HG02610 (cell line): ENCODE data around the gene MORN5.

ENCODE experiments used
- ATAC-seq: cut with Tn5 transposase; IDR thresholded peaks from one replicate; pipeline ENCODE4 v1.9.1; 2021; ENCODE audit warnings: mild to moderate bottlenecking, moderate library complexity; ENCODE audit not compliant: unreplicated experiment

MORN5 gene

GRCh38 chr9:122190597-122191381, 31.1 kb downstream of the MORN5 start:
- no peak for ATAC-seq

DNA sequence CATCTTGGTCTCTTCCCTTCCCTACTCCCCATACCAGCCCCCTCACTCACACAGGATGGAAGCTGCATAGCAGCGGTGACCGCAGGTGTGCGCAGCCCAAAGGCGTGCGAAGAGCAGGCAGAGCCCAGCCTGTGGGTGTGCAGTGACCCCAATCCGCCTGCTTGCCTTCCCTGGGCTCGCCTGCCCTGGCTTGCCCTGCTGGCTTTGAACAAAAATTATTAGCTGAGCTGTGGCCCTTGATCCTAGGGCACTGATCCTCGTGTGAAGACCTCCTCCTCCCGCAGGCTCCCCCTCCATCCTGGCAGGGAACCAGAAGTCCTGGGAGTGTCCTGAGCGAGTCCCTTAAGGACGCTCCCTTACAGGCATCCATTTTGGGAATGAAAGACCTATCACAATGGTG, 31.9 kb downstream of the MORN5 start:
- no peak for ATAC-seq

- no peak for ATAC-seq
These were observed 32.7 kb downstream of the MORN5 start for GRCh38 chr9:122192261-122192875.

- ATAC-seq = no peak
These were observed 33.3 kb downstream of the MORN5 start for GRCh38 chr9:122192914-122193525.

GRCh38 chr9:122193651-122194050, 33.9 kb downstream of the MORN5 start:
- ATAC-seq = no peak

DNA sequence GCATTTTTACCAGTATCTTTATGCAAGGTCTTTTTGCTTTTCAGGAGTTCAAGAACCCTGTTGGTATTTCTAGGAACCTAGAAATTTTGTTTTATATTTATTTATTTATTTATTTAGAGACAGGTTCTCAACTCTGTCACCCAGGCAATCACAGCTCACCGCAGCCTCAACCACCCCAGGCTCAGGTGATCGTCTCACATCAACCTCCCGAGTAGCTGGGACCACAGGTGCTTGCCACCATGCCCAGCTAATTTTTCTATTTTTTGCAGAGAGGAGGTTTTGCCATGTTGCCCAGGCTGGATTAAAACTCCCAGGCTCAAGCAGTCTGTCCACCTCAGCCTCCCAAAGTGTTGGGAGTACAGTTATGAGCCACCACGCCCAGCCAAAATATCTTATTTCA, 36.2 kb downstream of the MORN5 start:
- ATAC-seq = no peak

DNA sequence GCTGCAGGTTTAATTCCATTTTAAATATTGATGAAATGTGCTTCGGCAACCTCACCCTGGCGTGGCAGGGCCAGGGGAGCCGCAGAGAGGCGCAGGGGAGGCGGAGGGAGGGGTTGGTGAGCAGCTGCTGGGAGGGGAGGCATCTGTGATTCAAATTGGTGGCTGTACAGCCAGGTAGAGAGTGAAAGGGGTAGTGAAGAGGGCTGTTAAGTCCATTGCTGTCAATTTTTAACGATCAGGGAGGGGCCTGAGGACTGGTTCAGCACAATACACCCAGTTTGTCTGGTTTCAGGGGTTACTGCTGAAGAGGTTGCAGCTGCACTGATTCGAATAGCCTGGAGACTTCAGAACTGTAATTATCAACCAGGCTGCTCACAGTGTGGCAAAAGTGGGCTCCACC, 37.7 kb downstream of the MORN5 start:
- ATAC-seq = no peak

DNA sequence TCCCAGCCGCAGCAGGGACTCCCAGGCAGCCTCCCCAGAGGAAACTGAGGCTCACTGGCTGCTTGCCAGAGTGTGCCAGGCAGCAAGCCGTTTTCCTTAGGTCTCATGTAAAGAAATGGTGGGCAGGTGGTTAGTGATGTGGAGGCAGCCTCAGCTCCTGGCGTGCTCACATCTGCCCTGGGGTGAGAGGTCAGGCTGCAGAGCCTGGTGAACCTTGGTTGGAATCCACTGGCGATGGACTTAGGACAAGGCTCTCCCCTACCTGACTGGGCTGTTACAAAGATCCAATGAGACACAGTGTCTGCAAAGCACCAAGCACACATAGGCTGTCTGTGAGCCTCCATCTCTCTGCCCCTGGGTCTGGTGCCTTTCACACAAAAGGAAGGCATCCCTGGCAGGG, 38.2 kb downstream of the MORN5 start:
- ATAC-seq = no peak

DNA sequence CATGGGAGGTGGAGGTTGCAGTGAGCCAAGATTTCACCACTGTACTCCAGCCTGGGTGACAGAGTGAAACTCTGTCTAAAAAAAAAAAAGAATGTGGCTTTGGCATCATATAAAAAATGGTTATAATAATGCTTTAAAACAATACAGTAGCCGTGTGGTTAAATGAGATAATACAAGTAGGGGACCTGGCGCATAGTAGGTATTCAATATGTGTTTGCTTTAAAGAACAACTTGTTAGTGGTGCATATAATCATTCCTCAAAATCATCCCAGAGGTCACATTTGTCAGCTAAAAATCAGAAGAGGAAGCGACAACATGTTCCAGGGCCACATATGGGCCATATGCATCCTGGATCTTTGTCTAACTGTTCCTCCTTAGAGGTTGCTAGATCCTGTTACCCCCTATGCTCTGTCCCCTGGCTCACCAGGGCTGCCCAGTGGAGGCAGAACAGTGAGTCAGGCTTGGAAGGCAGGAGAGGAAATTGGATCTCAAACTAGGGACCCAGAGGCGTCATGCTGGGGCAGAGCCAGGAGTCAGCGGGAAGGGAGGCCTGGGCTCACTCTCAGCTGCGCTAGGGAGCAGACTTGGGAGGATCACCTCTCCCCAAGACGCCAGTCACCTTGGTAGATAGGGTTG, 41.4 kb downstream of the MORN5 start:
- no peak for ATAC-seq

- ATAC-seq = no peak
These were observed 41.9 kb downstream of the MORN5 start for GRCh38 chr9:122201641-122202040.

GRCh38 chr9:122202111-122202510, 42.4 kb downstream of the MORN5 start:
- no peak for ATAC-seq

- no peak for ATAC-seq
These were observed 44.3 kb downstream of the MORN5 start for GRCh38 chr9:122204055-122204454.

GRCh38 chr9:122204491-122204890, 44.8 kb downstream of the MORN5 start:
- no peak for ATAC-seq

GRCh38 chr9:122205176-122205575, 45.5 kb downstream of the MORN5 start:
- ATAC-seq = no peak

- ATAC-seq = no peak
These were observed 46.7 kb downstream of the MORN5 start for GRCh38 chr9:122206118-122207046.

DNA sequence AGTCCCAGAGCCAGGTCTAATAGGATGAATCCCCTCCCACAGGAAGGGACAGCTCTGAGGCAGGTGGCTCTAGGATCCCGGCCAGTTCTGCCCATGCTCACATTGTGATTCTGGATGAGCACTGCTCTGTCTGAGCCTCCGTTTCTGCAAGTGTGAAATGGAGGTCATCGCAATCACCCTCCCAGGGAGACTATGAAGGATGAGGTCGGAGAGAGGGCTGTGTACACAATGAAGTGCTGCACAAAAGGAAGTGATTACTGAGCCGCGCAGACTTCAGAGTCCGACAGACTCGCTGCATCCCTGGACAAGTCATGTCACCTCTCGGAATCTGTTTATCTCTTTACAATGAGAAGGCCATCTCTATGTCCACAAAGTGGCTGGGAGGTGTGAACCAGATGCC, 47.4 kb downstream of the MORN5 start:
- ATAC-seq = no peak

DNA sequence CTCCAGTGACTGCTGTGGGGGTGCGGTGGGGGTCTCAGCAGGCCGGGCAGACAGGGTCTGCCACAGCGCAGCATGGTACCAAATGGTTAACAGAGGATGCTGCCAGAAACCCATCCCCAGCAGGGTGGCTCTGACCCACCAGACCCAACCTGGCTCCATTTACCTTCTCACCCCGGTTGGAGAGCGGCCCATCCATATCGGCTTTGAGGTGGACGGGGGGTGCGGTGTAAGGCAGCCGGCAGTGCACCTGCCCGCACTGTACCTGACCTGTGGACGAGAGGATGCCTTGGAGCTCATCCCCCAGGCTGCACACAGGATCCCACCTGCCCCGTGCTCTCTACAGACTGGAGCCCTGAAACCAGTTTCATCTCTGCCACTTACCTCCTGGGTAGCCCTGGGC, 49.7 kb downstream of the MORN5 start:
- no peak for ATAC-seq

DNA sequence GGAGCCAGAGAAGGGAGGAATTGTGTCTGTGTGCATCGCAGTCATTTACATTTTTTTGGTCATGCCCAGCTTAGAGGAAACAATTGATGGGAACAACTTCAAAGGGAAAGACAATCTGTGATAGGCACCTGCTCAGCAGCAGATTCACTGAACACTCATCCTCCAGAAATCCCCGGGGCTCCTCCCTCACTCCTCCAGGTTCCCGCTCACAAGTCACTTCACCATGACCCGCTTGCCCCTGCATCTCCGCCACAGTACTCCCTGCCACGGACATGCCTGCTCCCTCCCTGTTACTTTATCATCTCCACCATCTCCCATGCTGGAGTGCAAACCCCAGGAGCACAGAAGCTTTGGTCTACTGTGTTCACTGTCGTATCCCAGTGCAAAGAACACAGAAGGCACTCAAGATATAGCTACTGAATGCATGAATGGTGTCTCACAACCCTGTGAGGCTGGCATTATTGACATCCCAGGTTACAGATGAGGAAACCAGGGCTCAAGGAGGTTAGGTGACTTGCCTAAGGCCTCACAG, 52.8 kb downstream of the MORN5 start:
- ATAC-seq = no peak

DNA sequence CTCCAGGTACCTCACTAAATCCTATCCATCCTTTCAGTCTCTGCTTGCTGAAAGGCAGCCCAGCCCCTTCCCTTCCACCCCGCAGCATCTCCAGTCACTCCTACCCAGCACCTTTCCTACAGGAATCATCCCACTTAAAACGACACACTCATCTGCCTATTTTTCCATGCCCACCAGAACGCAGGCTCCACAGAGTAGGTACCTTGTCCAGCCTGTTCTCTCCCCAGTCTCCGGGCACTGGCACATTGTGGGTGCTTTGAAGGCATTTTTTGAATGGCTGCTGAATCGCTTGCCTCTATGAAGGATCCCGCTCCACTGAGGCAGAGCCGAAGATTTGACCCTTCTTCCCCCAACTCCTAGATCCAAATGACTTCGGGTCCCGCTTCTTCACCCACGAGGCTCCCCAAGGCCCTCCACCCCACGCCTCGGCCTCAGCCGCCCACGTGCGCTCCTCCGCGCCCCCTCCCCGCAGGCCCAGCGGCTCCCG, 53.4 kb downstream of the MORN5 start:
- no peak for ATAC-seq
